ENCODE data around the gene POU5F1. TPM values are rescaled to one million over a fixed set of nuclear protein-coding genes. Genes with fewer than 3 reads are reported as not detected.

POU5F1 gene
- total and polyA plus RNA-seq, 9 of the 15 experiments (the other 6 are each of a cell fraction or from before 2014, with no cell fraction given), result 0.06 to 2.0 (median 0.10) TPM; not detected in 6

GRCh38 chr6:31203345-31203979, 33.0 kb upstream of the POU5F1 start (continued):
- TF ChIP-seq FOXM1 (IDR thresholded peaks at IDR 0.05; ENCODE audit: low read depth) (no peak), FOXM1 (CRISPR knock-in tag; IDR thresholded peaks at IDR 0.05; ENCODE audit: low read depth) (no peak), NRF1 (conservative IDR thresholded peaks at IDR 0.05 in 1 of 2, IDR thresholded peaks at IDR 0.05 in 1 of 2) (no peak), FOXK2 (conservative IDR thresholded peaks at IDR 0.05 in 1 of 2, IDR thresholded peaks at IDR 0.05 in 1 of 2; ENCODE audit: low read depth in 2 of 2) (peak in 1 of 2 experiments; percentile 27; a peak in 1 of 4 replicates), RUNX1 (IDR thresholded peaks at IDR 0.05; ENCODE audit: low read depth) (no peak), CEBPB (tag; IDR thresholded peaks at IDR 0.05) (peak; percentile 50; the same call in 1 of the 2 replicates), SMARCA4 (IDR thresholded peaks at IDR 0.05) (no peak), MIER1 (IDR thresholded peaks at IDR 0.05; ENCODE audit: low read depth) (no peak), STAG1 (CRISPR knock-in tag; IDR thresholded peaks at IDR 0.05; ENCODE audit: borderline replicate concordance) (no peak)
- TF ChIP-seq, protein P1, sequence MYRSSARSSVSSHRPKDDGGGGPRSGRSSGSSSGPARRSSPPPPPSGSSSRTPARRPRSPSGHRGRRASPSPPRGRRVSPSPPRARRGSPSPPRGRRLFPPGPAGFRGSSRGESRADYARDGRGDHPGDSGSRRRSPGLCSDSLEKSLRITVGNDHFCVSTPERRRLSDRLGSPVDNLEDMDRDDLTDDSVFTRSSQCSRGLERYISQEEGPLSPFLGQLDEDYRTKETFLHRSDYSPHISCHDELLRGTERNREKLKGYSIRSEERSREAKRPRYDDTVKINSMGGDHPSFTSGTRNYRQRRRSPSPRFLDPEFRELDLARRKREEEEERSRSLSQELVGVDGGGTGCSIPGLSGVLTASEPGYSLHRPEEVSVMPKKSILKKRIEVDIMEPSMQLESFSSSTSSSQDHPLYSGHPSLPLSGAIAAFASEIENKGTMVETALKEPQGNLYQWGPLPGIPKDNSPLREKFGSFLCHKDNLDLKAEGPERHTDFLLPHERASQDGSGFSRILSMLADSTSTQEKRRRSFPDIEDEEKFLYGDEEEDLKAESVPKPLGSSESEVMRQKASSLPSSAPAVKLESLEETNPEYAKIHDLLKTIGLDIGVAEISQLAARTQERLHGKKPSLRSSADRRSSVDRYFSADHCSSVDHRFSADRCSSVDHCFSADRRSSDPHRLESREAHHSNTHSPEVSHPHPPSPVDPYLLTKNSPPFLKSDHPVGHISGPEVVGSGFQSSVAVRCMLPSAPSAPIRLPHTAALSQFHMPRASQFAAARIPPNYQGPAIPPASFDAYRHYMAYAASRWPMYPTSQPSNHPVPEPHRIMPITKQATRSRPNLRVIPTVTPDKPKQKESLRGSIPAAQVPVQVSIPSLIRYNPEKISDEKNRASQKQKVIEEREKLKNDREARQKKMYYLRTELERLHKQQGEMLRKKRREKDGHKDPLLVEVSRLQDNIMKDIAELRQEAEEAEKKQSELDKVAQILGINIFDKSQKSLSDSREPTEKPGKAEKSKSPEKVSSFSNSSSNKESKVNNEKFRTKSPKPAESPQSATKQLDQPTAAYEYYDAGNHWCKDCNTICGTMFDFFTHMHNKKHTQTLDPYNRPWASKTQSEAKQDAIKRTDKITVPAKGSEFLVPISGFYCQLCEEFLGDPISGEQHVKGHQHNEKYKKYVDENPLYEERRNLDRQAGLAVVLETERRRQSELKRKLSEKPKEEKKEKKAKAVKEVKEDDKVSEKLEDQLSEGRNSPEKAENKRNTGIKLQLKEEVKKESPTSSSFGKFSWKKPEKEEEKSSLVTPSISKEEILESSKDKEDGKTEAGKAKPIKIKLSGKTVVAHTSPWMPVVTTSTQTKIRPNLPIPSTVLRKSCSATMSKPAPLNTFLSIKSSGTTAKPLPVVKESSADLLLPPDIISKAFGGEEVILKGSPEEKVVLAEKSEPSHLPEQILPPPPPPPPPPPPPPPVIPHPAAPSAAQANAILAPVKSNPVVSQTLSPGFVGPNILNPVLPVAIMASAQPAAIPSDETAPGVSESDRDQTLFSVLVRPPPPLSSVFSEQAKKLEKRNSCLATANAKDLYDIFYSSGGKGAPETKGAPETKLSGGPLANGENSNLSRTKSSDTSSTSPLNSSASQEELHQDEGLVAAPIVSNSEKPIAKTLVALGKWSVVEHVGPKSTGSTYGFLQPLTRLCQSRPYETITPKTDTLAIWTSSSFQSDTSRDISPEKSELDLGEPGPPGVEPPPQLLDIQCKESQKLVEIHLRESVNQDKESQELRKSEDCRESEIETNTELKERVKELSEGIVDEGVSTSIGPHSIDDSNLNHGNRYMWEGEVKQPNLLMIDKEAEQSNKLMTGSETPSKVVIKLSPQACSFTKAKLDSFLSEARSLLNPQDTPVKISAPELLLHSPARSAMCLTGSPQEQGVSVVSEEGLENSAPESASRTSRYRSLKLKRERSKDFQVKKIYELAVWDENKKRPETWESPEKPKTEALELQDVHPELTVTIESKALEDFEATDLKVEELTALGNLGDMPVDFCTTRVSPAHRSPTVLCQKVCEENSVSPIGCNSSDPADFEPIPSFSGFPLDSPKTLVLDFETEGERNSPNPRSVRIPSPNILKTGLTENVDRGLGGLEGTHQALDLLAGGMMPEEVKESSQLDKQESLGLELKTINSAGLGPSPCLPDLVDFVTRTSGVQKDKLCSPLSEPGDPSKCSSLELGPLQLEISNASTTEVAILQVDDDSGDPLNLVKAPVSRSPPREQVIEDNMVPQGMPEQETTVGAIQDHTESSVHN (IDR thresholded peaks at IDR 0.05; ENCODE audit: borderline replicate concordance in 1 of 2, low read depth in 1 of 2), result no peak
- TF ChIP-seq, protein P2, sequence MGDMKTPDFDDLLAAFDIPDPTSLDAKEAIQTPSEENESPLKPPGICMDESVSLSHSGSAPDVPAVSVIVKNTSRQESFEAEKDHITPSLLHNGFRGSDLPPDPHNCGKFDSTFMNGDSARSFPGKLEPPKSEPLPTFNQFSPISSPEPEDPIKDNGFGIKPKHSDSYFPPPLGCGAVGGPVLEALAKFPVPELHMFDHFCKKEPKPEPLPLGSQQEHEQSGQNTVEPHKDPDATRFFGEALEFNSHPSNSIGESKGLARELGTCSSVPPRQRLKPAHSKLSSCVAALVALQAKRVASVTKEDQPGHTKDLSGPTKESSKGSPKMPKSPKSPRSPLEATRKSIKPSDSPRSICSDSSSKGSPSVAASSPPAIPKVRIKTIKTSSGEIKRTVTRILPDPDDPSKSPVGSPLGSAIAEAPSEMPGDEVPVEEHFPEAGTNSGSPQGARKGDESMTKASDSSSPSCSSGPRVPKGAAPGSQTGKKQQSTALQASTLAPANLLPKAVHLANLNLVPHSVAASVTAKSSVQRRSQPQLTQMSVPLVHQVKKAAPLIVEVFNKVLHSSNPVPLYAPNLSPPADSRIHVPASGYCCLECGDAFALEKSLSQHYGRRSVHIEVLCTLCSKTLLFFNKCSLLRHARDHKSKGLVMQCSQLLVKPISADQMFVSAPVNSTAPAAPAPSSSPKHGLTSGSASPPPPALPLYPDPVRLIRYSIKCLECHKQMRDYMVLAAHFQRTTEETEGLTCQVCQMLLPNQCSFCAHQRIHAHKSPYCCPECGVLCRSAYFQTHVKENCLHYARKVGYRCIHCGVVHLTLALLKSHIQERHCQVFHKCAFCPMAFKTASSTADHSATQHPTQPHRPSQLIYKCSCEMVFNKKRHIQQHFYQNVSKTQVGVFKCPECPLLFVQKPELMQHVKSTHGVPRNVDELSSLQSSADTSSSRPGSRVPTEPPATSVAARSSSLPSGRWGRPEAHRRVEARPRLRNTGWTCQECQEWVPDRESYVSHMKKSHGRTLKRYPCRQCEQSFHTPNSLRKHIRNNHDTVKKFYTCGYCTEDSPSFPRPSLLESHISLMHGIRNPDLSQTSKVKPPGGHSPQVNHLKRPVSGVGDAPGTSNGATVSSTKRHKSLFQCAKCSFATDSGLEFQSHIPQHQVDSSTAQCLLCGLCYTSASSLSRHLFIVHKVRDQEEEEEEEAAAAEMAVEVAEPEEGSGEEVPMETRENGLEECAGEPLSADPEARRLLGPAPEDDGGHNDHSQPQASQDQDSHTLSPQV (IDR thresholded peaks at IDR 0.05), result 0 out of 2 replicates have a peak, but pooled peaks have one; percentile 47
